ENCODE data around the gene TMEM161A.

DNA sequence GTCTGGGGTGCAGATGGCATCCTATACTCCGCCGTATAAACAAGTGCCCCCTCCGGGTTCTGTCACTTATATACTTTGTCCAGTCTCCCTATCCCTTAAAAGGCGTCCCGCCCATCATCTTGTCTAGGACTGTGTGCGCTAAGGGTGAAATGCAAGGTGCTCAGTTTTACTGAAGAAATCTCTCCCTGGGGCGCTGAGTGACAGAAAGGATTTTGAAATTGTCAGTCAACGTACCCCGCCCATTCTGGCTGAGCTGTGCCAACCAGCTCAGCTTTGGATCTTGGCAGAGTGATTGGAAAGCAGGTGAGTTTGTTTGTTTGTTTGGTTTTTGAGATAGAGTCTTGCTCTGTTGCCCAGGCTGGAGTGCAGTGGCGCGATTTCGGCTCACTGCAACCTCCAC is 4.1 kb upstream of the TMEM161A start:
- TF ChIP-seq, protein P1, sequence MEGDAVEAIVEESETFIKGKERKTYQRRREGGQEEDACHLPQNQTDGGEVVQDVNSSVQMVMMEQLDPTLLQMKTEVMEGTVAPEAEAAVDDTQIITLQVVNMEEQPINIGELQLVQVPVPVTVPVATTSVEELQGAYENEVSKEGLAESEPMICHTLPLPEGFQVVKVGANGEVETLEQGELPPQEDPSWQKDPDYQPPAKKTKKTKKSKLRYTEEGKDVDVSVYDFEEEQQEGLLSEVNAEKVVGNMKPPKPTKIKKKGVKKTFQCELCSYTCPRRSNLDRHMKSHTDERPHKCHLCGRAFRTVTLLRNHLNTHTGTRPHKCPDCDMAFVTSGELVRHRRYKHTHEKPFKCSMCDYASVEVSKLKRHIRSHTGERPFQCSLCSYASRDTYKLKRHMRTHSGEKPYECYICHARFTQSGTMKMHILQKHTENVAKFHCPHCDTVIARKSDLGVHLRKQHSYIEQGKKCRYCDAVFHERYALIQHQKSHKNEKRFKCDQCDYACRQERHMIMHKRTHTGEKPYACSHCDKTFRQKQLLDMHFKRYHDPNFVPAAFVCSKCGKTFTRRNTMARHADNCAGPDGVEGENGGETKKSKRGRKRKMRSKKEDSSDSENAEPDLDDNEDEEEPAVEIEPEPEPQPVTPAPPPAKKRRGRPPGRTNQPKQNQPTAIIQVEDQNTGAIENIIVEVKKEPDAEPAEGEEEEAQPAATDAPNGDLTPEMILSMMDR (IDR thresholded peaks at IDR 0.05): no peak
- TF ChIP-seq EZH2phosphoT487 (IDR thresholded peaks at IDR 0.05) (no peak), EZH2 (IDR thresholded peaks at IDR 0.05) (no peak)

Data from neural progenitor cell (in vitro differentiated cells).